GM12878 (cell line): ENCODE measurements around the gene HOXD12.

Experiments used
- ATF3 ChIP-seq: IDR thresholded peaks from 2 replicates; pipeline ENCODE4 v1.6.1; 2011; ENCODE audit warnings: low read depth, mild to moderate bottlenecking, low read length, moderate library complexity, borderline replicate concordance; ENCODE audit errors: extremely low read depth
- BHLHE40 ChIP-seq, 2 experiments: fragments of 450-650 bp in 1 of 2; IDR thresholded peaks; 2 replicates each; pipeline ENCODE4 v1.6.1; 2011 to 2017; ENCODE audit warnings: low read depth in 2 of 2, borderline replicate concordance in 1 of 2, improper control_type of control experiment in 1 of 2, low read length in 1 of 2, mild to moderate bottlenecking in 1 of 2
- CBX5 ChIP-seq: sonication (generic); IDR thresholded peaks from 2 replicates; pipeline ENCODE4 v1.6.1; 2016; ENCODE audit warnings: low read depth, moderate library complexity, mild to moderate bottlenecking, inconsistent platforms
- ETV6 ChIP-seq, 2 experiments: fragments of 450-650 bp in 1 of 2; IDR thresholded peaks in 1 of 2; conservative IDR thresholded peaks in 1 of 2; 2 replicates each; pipeline ENCODE4 v1.6.1; 2014; ENCODE audit warnings: antibody characterized with exemption in 1 of 2, borderline replicate concordance in 1 of 2, low read depth in 1 of 2, mild to moderate bottlenecking in 1 of 2, moderate library complexity in 1 of 2
- HDAC6 ChIP-seq: fragments of 200-600 bp; sonication (generic); IDR thresholded peaks from one replicate; pipeline ENCODE4 v1.8.0; 2017; ENCODE audit warnings: antibody characterized with exemption; ENCODE audit not compliant: unreplicated experiment
- MTA3 ChIP-seq: IDR thresholded peaks from 2 replicates; pipeline ENCODE4 v1.6.1; 2012; ENCODE audit warnings: low read length, inconsistent platforms, borderline replicate concordance
- MYC ChIP-seq: IDR thresholded peaks from 2 replicates; pipeline ENCODE4 v1.6.1; 2011; ENCODE audit warnings: mild to moderate bottlenecking, low read length, moderate library complexity, inconsistent platforms; ENCODE audit not compliant: insufficient read depth, insufficient replicate concordance, insufficient read length, severe bottlenecking
- POLR2A ChIP-seq: IDR thresholded peaks from 2 replicates; pipeline ENCODE4 v1.6.1; 2011; ENCODE audit warnings: low read depth, mild to moderate bottlenecking, low read length
- RAD21 ChIP-seq: IDR thresholded peaks from 2 replicates; pipeline ENCODE4 v1.6.1; 2011; ENCODE audit warnings: mild to moderate bottlenecking, low read depth, low read length, moderate library complexity; ENCODE audit not compliant: insufficient read depth
- TBL1XR1 ChIP-seq: IDR thresholded peaks from 2 replicates; pipeline ENCODE4 v1.6.1; 2012; ENCODE audit warnings: low read depth, low read length, improper control_type of control experiment
- TF ChIP-seq, protein P1 (sequence below), 3 experiments: IDR thresholded peaks in 2 of 3; conservative IDR thresholded peaks in 1 of 3; 2 replicates each; pipeline ENCODE4 v1.5.1; 2011; ENCODE audit warnings: low read depth in 3 of 3, low read length in 3 of 3, mild to moderate bottlenecking in 3 of 3, control low read depth in 2 of 3, moderate library complexity in 2 of 3, inconsistent platforms in 1 of 3, mixed read lengths in 1 of 3; ENCODE audit not compliant: control insufficient read depth in 2 of 3, insufficient read depth in 1 of 3; ENCODE audit errors: extremely low read depth in 1 of 3
- TF ChIP-seq, protein P2 (sequence below): fragments of 450-650 bp; formaldehyde crosslinking; IDR thresholded peaks from 2 replicates; pipeline ENCODE4 v1.5.0; 2022; ENCODE audit warnings: mild to moderate bottlenecking, missing genetic modification characterization
- TF ChIP-seq, protein P3 (sequence below): IDR thresholded peaks from 2 replicates; pipeline ENCODE4 v1.6.1; 2012; ENCODE audit warnings: mild to moderate bottlenecking, low read depth, low read length
- TF ChIP-seq, protein P4 (sequence below): IDR thresholded peaks from 2 replicates; pipeline ENCODE4 v1.6.1; 2012; ENCODE audit warnings: low read depth, low read length, improper control_type of control experiment

DNA sequence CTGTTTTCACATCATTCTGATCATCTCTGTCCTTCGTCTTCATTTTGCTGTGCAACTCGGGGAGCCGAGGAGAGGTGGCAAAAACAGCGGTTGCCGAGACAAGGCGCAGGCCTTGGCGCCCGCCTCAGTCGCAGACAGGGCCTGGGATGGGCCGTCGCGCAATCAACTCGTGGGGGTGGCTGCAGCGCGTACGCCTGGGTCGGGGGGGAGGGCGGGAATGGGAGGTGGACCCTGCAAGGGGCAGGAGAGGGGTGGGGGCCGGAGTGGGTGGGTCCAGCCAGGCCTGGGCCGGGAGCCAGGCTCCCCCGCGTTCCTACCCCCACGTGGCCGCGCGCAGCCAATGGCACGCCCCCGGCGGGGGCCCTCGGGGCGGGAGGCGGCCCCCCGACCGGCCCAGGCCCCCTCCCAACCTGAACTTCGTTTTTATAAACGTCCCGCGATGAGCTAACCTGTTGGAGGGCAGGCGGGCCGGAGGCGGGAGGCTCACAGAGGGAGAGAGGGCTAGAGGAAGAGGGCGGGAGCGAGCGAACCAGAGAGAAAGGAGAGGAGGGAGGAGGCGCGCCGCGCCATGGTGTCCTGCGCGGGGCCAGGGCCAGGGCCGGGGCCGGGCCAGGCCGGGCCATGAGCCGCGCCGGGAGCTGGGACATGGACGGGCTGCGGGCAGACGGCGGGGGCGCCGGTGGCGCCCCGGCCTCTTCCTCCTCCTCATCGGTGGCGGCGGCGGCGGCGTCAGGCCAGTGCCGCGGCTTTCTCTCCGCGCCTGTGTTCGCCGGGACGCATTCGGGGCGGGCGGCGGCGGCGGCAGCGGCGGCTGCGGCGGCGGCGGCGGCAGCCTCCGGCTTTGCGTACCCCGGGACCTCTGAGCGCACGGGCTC lies 7.1 kb upstream of the HOXD12 start, which contains the start of gene HOXD13:
- TF ChIP-seq ETV6 (conservative IDR thresholded peaks at IDR 0.05 in 1 of 2, IDR thresholded peaks at IDR 0.05 in 1 of 2; ENCODE audit: borderline replicate concordance in 1 of 2, low read depth in 1 of 2) (no peak), ATF3 (no peak), CBX5 (no peak), POLR2A (no peak), MYC (no peak), BHLHE40 (IDR thresholded peaks at IDR 0.05; ENCODE audit: borderline replicate concordance in 1 of 2, low read depth in 2 of 2, low read length in 1 of 2) (no peak), TBL1XR1 (no peak), HDAC6 (no peak), RAD21 (no peak), MTA3 (no peak)
- TF ChIP-seq, protein P1, sequence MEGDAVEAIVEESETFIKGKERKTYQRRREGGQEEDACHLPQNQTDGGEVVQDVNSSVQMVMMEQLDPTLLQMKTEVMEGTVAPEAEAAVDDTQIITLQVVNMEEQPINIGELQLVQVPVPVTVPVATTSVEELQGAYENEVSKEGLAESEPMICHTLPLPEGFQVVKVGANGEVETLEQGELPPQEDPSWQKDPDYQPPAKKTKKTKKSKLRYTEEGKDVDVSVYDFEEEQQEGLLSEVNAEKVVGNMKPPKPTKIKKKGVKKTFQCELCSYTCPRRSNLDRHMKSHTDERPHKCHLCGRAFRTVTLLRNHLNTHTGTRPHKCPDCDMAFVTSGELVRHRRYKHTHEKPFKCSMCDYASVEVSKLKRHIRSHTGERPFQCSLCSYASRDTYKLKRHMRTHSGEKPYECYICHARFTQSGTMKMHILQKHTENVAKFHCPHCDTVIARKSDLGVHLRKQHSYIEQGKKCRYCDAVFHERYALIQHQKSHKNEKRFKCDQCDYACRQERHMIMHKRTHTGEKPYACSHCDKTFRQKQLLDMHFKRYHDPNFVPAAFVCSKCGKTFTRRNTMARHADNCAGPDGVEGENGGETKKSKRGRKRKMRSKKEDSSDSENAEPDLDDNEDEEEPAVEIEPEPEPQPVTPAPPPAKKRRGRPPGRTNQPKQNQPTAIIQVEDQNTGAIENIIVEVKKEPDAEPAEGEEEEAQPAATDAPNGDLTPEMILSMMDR (IDR thresholded peaks at IDR 0.05 in 2 of 3, conservative IDR thresholded peaks at IDR 0.05 in 1 of 3; ENCODE audit: control insufficient read depth in 2 of 3, extremely low read depth in 1 of 3, insufficient read depth in 1 of 3, low read depth in 3 of 3, low read length in 3 of 3) = no peak
- TF ChIP-seq, protein P2, sequence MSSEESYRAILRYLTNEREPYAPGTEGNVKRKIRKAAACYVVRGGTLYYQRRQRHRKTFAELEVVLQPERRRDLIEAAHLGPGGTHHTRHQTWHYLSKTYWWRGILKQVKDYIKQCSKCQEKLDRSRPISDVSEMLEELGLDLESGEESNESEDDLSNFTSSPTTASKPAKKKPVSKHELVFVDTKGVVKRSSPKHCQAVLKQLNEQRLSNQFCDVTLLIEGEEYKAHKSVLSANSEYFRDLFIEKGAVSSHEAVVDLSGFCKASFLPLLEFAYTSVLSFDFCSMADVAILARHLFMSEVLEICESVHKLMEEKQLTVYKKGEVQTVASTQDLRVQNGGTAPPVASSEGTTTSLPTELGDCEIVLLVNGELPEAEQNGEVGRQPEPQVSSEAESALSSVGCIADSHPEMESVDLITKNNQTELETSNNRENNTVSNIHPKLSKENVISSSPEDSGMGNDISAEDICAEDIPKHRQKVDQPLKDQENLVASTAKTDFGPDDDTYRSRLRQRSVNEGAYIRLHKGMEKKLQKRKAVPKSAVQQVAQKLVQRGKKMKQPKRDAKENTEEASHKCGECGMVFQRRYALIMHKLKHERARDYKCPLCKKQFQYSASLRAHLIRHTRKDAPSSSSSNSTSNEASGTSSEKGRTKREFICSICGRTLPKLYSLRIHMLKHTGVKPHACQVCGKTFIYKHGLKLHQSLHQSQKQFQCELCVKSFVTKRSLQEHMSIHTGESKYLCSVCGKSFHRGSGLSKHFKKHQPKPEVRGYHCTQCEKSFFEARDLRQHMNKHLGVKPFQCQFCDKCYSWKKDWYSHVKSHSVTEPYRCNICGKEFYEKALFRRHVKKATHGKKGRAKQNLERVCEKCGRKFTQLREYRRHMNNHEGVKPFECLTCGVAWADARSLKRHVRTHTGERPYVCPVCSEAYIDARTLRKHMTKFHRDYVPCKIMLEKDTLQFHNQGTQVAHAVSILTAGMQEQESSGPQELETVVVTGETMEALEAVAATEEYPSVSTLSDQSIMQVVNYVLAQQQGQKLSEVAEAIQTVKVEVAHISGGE = no peak
- TF ChIP-seq, protein P3, sequence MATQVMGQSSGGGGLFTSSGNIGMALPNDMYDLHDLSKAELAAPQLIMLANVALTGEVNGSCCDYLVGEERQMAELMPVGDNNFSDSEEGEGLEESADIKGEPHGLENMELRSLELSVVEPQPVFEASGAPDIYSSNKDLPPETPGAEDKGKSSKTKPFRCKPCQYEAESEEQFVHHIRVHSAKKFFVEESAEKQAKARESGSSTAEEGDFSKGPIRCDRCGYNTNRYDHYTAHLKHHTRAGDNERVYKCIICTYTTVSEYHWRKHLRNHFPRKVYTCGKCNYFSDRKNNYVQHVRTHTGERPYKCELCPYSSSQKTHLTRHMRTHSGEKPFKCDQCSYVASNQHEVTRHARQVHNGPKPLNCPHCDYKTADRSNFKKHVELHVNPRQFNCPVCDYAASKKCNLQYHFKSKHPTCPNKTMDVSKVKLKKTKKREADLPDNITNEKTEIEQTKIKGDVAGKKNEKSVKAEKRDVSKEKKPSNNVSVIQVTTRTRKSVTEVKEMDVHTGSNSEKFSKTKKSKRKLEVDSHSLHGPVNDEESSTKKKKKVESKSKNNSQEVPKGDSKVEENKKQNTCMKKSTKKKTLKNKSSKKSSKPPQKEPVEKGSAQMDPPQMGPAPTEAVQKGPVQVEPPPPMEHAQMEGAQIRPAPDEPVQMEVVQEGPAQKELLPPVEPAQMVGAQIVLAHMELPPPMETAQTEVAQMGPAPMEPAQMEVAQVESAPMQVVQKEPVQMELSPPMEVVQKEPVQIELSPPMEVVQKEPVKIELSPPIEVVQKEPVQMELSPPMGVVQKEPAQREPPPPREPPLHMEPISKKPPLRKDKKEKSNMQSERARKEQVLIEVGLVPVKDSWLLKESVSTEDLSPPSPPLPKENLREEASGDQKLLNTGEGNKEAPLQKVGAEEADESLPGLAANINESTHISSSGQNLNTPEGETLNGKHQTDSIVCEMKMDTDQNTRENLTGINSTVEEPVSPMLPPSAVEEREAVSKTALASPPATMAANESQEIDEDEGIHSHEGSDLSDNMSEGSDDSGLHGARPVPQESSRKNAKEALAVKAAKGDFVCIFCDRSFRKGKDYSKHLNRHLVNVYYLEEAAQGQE = no peak
- TF ChIP-seq, protein P4, sequence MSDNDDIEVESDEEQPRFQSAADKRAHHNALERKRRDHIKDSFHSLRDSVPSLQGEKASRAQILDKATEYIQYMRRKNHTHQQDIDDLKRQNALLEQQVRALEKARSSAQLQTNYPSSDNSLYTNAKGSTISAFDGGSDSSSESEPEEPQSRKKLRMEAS = no peak
